ENCODE data around the gene RUNX3. TPM values are rescaled to one million over a fixed set of nuclear protein-coding genes. Genes with fewer than 3 reads are reported as not detected.
"Not testable (repeated sequence)": the region's sequence is repeated elsewhere in the genome, so short reads cannot be mapped to it uniquely, and the experiment has no call there.

The RUNX3 gene
- total RNA-seq, 1 donor from 2014 or later, result 98.8 TPM

GRCh38 chr1:24892188-24893153 lies 37.6 kb downstream of the RUNX3 start:
- intact Hi-C loops (cut with micrococcal nuclease), result no loop called here

GRCh38 chr1:24891367-24891766 lies 38.7 kb downstream of the RUNX3 start:
- intact Hi-C loops (cut with micrococcal nuclease), result not testable (repeated sequence)

- intact Hi-C loops (cut with micrococcal nuclease), result no loop called here
Observed at GRCh38 chr1:24890887-24891286, 39.2 kb downstream of the RUNX3 start.

- intact Hi-C loops (cut with micrococcal nuclease), result no loop called here
Observed at GRCh38 chr1:24888971-24889676, 41.0 kb downstream of the RUNX3 start.

- intact Hi-C loops (cut with micrococcal nuclease), result no loop called here
Observed at GRCh38 chr1:24888061-24888970, 41.8 kb downstream of the RUNX3 start.

- intact Hi-C loops (cut with micrococcal nuclease), result no loop called here
Observed at GRCh38 chr1:24886241-24886640, 43.8 kb downstream of the RUNX3 start.

GRCh38 chr1:24884751-24885150 lies 45.3 kb downstream of the RUNX3 start:
- intact Hi-C loops (cut with micrococcal nuclease), result no loop called here

- intact Hi-C loops (cut with micrococcal nuclease), result no loop called here
Observed at GRCh38 chr1:24881034-24881433, 49.0 kb downstream of the RUNX3 start.

GRCh38 chr1:24878775-24879742 lies 51.0 kb downstream of the RUNX3 start:
- intact Hi-C loops (cut with micrococcal nuclease), result no loop called here

GRCh38 chr1:24878045-24878444 lies 52.0 kb downstream of the RUNX3 start:
- intact Hi-C loops (cut with micrococcal nuclease), result no loop called here

GRCh38 chr1:24875991-24876506 lies 54.0 kb downstream of the RUNX3 start:
- intact Hi-C loops (cut with micrococcal nuclease), result no loop called here

- intact Hi-C loops (cut with micrococcal nuclease), result no loop called here
Observed at GRCh38 chr1:24875257-24875656, 54.8 kb downstream of the RUNX3 start.

GRCh38 chr1:24874611-24875234 lies 55.4 kb downstream of the RUNX3 start:
- intact Hi-C loops (cut with micrococcal nuclease), result no loop called here

GRCh38 chr1:24874056-24874455 lies 56.0 kb downstream of the RUNX3 start:
- intact Hi-C loops (cut with micrococcal nuclease), result no loop called here

GRCh38 chr1:24873148-24873547 lies 56.9 kb downstream of the RUNX3 start:
- intact Hi-C loops (cut with micrococcal nuclease), result no loop called here

- intact Hi-C loops (cut with micrococcal nuclease), result no loop called here
Observed at GRCh38 chr1:24872061-24872850, 57.8 kb downstream of the RUNX3 start.

- intact Hi-C loops (cut with micrococcal nuclease), result no loop called here
Observed at GRCh38 chr1:24871306-24871901, 58.7 kb downstream of the RUNX3 start.

GRCh38 chr1:24870551-24871195 lies 59.4 kb downstream of the RUNX3 start:
- intact Hi-C loops (cut with micrococcal nuclease), result no loop called here
